ENCODE results near the gene CELA2A.
"Not testable (repeated sequence)": the region's sequence is repeated elsewhere in the genome, so short reads cannot be mapped to it uniquely, and the experiment has no call there.

The CELA2A gene

DNA sequence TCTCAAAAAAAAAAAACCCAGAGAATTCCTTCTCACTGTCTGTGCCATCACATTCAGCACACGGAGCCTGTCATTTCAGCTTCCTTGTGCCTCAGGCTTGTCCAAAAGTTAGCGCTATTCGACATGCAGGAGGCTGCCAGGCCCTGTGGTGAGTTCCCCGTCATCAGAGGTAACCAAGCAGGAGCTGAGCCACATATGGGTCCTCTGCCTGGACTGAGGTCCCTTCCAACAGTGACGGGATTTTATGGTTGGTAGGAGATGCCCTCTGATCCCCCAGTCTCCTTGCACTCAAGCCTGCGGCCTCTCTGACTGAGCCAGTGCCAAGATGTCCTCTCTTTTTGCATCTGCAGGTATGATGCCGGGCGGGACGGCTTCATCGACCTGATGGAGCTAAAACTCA lies 31.0 kb upstream of the CELA2A start:
- no peak for DNase-seq

DNA sequence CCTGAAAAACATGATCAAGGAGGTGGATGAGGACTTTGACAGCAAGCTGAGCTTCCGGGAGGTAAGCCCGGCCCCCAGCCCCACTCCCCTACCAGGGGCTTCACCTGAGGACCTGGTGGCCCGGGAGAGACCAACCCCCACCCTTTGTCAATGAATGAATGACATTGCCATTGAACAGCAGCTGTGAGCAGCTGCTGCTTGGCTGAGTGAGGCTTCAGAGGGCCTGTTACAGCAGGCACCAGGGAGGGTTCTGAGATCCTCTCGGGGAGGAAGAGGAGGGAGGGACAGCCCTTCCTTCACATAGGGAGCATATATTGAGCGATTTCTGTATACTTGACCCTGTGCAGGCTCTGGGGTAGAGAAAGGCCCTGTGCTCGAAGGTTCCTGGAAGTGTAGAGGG lies 30.6 kb upstream of the CELA2A start:
- no peak for DNase-seq

DNA sequence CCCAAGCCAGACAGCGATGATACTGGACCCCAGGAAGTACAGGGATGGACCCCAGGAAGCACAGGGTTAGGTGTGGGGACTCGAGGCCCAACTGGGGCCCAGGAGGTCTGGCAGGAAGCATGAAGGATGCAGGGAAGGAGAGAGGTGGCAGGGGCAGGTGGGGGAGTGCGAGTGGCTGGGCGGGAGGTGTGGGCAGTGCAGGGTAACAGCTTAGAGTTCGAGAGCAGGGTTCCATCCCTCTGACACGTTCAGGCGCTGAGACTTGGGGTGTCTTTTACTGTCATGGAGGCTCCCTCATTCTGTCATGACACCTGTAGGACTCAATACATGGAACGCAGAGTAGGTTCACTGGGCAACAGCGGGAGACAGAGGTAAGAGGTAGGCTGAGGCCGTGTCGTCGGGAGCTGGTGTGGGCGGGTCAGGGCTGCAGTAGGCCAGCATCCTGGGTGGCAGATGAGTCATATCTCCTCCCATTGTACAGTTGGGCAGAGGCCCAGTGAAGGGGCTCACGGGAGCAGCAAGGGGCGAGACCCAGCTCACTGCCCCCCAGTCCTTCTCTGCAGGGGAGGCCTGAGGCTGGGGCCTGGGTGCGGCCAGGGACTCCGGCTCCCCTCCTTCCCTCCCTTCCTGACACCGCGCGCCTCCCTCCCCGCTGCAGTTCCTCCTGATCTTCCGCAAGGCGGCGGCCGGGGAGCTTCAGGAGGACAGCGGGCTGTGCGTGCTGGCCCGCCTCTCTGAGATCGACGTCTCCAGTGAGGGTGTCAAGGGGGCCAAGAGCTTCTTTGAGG lies 29.8 kb upstream of the CELA2A start:
- no peak for DNase-seq

DNA sequence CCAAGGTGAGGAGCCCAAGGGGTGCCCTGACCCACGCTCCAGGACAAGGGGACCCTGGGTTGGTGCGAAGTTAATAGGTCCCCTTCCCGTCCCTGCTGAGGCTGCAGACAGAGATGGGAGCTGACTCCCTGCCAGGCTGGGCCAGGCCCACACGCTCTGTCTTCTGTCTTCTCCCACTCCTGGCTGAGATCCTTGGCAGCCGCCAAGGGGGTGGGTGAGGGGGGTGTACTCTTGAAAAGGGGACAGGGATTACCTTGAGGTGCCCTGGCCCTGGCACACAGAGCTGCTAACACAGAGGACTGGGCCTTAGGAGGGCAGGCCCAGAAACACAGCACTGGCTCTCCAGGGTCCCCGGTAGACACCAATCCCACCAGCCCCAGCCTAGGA lies 29.3 kb upstream of the CELA2A start:
- DNase-seq: no peak

DNA sequence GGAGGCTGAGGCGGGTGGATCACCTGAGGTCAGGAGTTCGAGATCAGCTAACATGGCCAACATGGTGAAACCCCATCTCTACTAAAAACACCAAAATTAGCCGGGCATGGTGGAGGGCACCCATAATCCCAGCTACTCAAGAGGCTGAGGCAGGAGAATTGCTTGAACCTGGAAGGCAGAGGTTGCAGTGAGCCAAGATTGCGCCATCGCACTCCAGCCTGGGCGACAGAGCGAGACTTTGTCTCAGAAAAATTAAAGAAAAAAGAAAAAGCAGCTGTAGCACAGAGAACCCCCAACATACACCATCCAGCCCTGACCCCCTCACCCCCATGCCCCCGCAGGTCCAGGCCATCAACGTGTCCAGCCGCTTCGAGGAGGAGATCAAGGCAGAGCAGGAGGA lies 28.3 kb upstream of the CELA2A start:
- not testable (repeated sequence) for DNase-seq

DNA sequence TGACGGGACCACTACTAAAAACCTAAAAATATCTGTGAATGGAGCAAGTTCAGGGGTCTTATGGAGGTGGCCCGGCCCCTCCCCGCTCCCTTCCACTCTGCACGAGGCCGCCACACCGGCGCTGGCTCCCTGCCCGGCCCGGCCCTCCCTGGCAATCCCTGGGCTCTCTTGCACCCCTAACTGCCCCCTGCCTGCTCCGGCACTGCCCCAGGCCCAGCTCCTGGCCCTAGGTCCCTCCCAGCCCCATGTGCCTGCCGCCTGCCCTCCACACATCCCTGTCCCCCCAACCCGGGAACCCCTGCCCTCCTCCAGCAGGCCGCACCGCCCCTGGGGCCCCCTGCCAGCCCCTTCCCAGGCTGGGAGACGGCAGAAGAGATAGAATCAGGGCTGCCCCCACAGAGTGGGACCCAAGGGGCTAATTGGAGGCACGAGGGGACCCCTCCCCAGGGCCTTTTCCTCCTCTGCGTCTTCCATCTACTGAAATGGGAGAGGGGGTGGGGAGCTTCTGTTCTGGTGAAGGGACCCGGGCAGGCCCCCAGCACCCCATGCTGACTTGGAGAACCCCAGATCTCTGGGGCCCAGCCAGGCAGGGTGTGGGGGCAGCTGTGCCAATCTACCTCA lies 27.6 kb upstream of the CELA2A start:
- DNase-seq: no peak

DNA sequence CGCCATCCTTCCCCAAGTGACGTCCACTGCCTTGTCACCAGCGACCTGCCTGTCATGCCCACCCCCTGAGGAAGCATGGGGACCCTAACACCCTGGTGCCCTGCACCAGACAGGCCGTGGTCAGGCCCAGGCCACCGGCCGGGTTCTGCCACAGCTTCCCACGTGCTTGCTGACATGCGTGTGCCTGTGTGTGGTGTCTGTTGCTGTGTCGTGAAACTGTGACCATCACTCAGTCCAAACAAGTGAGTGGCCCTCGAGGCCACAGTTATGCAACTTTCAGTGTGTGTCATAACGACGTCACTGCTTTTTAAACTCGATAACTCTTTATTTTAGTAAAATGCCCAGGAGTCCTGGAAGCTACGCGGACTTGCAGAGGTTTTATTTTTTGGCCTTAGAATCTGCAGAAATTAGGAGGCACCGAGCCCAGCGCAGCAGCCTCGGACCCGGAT lies 26.8 kb upstream of the CELA2A start:
- peak; percentile 21 for DNase-seq

DNA sequence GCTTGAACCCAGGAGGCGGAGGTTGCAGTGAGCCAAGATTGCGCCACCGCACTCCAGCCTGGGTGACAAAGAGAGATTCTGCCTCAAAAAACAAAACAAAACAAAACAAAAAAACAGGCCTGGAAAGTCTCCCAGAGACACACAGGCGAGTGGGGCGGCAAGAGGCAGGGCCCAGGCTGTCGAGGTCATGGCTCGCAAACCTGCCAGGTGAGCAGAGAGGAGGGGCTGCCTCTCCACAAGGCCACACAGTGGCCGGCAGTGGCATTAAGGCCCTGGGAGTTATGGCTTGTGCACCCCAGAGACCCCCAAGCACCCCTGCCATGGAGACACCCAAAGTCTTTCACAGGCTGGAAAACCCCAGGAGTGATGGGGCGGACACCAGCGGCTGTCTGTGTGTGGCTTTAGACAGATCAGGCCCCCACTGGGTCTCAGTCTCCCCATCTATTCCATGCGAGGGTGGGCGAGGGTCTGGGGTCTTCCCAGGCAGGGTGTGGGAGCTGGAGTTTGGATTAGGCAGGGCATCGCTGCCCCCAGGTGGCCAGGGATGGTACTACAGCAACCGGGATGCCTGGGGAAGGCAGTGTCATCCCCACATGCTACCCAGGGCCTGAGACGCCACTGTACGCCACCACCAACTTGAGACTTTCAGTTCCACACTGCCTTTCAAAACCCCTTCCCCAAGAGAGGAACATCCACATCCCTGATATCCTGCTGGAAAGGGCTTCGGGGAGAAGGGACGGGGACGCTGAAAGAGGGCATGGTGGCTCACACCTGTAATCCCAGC lies 25.6 kb upstream of the CELA2A start:
- peak; percentile 85 for DNase-seq

DNA sequence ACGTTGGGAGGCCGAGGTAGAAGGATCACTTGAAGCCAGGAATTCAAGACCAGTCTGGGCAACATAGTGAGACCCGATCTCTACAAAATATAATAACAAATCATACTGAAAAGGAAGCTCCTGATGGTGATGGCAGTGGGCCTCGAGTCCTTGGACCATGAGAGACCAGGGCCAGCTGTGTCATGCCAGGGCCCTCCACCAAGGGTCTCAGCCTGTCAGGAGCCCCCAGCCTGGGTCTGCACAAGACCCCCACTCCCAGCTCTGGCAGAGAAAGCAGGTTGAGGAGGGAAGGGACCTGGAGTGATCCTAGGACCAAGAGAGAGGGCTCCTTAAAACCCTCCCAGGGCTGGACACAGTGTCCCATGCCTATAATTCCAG lies 25.0 kb upstream of the CELA2A start:
- no peak for DNase-seq

DNA sequence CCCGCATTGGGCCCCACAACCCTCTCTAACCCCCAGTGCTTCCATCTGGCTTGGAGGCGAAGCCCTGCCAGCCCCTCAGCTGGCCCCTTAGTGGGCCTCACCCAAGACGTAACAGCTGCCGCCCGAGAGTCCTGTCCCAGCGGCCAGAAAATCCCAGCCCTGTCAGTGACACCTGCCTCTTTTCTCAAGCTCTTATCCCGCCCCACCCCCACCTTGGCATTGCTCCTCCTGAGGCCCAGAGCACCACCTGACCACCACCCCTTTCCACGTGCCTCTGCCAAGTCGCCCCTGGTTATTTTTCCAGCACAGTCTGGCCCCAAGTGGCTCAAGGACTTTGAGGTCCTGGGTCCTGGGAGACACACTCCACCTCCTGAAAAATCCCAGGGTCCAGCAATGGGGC lies 24.2 kb upstream of the CELA2A start:
- DNase-seq: peak; percentile 69

DNA sequence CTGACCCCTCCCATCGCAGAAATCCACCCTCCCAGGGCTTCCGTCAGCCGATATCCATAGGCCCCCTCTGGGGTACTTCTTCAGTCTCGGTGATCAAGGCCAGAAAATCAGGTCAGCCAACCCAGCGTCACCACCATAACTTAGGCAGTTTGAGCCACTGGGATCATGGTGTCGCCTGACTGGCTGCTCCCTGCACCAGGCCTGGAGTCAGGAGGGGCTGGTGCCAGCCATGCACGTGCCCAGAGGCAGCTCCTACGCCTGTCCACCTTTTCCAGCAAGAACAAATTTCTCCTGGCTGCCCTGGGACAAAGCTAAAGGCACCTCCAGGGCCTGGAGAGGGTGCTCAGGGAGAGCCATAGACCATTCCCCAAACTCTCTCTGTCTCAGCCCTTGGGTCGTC lies 23.1 kb upstream of the CELA2A start:
- no peak for DNase-seq

DNA sequence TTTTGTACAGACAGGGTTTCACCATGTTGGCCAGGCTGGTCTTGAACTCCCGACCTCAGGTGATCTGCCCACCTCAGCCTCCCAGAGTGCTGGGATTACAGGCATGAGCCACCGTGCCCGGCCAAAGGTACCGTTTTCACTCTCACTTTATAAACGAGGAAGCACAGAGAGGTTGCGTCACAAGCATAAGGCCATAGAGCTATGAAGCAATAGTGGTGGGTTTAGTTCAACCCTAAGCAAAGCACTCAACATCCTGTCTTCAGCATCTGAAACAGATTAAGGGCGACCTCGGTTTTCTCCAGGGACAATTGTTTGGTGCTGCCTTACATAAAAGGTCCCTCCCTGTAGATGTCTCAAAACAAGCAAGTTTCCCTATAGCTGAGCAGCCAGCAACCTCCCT lies 21.8 kb upstream of the CELA2A start:
- not testable (repeated sequence) for DNase-seq

DNA sequence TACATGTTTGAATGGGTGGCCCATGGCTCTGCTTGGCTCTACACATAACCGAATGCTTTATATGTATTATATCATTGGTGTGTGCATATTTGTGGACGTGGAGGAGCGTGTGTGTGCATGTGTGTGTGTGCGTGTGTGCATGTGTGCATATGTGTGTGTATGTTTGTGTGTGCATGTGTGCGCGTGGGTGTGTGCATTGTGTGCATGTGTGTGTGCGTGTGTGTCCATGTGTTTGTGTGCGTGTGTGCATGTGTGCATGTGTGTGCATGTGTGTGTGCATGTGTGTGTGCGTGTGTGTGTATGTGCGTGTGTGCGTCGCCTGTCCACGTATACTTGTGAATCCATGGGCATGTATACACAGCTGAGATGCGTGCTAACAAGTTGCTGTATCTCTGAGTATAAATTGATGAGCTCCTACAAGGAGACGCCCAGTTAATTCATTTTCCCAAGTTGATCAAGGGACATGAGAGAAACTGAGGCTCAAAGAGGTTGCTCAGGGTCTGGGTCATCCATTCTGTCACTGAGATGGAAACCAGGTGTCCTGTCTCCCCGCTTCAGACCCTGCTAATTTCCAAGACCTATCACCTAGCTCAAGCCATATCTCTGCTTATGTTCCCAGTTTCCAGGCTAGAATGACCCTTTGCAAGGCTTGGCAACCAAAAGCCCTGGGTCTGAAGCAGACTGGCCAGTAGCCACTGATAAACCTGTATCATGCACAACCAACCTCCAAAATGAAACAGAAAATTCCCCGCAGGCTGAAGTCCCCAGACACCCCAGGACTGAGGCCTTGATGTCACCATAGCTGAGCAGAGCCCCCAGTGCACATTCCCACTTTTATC lies 21.1 kb upstream of the CELA2A start:
- no peak for DNase-seq

DNA sequence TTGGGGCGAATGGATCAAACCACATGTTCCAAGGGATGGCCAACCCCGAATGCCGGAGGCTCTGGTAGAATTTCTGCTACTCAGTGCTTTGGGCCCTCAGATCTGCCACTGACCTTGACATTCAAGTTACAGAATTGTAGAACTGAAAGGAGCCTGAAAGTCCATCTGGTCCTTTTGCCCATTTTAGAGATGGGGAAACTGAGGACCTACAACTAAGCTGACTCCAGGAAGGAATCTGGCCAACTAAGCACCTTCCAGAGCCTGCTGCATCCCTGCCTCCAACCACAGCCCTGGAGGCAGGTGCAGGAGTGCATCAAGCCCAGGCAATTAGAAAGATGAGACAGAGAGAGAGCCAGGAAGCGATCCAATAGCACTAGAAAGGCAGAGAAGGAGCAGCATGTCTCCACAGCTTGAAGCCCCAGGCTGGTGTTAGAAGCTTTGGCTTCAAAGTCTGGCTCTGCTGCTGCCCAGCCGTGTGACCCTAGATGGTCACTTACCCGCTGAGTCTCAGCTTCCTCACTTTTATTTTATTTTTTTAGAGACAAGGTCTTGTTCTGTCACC lies 19.6 kb upstream of the CELA2A start:
- DNase-seq: no peak

DNA sequence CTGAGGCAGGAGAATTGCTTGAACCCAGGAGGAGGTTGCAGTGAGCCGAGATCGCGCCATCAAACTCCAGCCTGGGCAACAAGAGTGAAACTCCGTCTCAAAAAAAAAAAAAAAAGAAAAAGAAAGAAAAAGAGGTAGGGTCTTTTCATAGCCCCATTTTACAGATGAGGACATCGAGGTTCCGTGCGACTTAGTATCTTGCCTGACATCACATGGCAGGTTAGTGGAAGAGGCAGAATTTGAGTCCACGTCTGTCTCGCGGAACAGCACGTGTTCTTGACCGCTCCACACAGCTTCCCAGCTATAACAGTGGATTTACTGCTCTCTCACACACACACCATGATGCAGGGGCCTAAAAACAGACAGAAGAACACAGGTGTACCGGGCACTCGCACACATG lies 17.2 kb upstream of the CELA2A start:
- no peak for DNase-seq

DNA sequence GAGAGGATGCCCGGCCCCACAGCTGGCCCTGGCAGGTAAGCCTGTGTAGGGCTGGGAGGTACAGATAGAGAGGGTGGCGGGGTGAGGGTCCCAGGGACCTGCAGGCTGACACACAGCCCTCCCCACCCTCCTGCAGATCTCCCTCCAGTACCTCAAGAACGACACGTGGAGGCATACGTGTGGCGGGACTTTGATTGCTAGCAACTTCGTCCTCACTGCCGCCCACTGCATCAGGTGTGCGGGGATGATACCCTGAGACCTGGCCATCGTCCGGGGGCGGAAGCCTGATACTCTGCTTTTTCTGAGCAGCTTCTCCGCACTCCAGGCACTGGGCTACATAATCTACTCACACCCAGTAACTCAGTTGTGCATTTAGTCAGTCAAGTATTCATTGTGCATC lies 16.2 kb upstream of the CELA2A start:
- no peak for DNase-seq

DNA sequence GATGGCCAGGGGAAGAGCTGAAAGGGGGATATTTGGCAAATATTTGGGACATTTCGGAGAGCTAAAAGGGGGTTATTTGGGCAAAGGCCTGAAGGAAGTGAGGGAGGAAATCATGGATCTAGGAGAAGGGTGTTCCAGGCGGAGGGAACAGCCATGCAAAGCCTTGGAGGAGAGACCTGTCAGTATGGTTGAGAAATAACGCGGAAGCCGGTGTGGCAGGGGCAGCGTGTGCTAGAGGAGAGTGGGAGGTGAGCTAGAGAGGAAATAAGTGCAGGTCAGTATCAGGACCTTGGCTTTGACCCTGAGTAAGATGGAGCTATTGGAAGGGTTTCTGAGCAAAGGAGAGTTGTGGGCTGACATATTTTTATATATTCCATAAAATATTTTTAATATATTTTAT lies 15.3 kb upstream of the CELA2A start:
- DNase-seq: no peak

DNA sequence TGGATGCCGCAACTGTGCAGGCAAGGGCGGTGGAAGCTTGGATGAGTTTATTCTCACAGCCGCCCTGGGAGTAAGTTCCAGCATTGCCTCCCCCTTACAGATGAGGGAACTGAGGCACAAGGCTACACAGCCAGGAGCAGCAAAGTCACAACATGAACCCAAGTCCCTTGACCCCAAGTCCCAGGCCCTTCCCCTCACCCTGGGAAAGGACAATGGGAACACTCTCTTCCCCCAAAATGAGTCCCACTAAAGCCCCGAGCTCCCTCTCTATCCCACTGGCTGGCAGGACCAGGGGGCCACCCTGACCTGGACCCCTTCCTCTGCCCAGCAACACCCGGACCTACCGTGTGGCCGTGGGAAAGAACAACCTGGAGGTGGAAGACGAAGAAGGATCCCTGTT lies 14.4 kb upstream of the CELA2A start:
- no peak for DNase-seq

DNA sequence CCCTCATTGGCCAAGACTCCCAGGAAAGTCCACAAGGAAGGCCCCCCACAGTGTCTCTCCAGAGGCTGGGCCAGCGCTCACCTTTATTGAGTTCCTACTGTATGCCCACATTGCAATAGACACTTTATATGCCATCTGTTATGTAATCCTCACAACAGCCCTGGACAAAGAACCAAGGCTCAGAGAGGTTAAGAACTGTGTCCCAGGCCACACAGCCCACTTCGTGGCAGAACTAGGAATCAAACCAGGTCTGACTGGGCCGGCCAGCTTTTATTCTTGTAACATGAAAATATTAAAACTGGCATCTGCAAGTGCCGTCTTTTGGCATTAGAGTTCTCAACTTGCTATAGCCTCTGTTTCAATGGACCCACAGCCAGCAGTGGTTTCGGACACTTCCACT lies 13.8 kb upstream of the CELA2A start:
- DNase-seq: no peak

DNA sequence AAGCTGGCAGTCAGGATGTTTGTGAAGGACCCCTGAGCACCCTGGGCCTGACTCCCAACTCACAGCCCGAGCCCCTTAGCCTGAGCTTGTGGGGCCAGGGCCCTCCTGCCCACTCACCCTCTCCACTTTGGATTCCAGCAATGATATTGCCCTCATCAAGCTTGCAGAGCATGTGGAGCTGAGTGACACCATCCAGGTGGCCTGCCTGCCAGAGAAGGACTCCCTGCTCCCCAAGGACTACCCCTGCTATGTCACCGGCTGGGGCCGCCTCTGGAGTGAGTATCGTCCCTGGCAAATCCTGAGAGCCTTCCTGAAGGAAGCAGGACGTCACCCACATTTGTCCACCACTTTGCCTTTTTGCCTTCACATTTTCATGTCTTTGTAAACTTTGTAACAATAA lies 13.3 kb upstream of the CELA2A start:
- DNase-seq: no peak

DNA sequence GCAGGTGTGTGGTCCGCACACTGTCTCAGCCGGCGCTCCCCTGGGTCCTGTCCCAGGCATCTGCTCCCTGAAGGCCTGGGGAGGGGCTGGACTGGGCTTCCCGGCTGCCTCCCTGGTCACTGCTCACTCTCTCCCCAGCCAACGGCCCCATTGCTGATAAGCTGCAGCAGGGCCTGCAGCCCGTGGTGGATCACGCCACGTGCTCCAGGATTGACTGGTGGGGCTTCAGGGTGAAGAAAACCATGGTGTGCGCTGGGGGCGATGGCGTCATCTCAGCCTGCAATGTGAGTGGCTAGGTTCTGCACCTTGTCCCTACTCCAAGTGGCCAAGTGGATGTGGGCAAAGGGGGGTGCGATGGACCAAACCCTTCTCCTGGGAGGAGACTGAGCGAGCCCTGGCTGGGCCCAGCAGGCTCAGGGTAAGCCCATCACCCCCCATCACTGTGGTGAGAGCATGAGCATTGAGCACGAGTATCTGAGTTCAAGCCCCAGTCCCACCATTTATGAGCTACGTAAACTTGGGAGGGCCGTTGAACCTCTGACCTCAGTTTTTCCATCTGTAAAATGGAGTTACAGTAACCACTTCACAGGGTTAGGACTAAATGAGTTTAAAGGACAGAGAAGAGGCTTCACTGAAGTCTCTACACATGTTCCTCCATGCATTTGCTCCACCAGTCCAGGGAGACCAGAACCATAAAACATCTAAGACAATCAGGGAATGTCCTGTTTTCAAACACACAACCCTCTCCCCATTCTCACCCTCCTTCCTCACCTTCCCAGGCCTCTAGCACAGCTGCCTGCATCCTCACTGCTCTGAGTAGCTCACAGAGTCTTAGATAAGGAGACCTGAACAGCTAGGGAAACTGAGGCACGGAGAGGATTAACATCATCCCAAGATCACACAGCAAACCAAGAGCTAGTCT lies 11.8 kb upstream of the CELA2A start:
- DNase-seq: no peak

Measured in right forelimb (tissue), 1 donor.